IMR-90 (cell line): Measurements from ENCODE around the gene ZNG1C. TPM values are rescaled to one million over a fixed set of nuclear protein-coding genes. Genes with fewer than 3 reads are reported as not detected.
A peak's percentile ranks its signal among the peaks of the same experiment; 100 is the strongest.
"Not testable (repeated sequence)": the region's sequence is repeated elsewhere in the genome, so short reads cannot be mapped to it uniquely, and the experiment has no call there.

Experiments used
- ATAC-seq: fragments of 200-7000 bp; cut with Tn5 transposase; 2 replicates; pipeline ENCODE4 v1.9.1; 2020; ENCODE audit warnings: low read depth, mild to moderate bottlenecking, moderate library complexity
- BruUV-seq: library from RNA; stranded (reverse); fragments of 400-500 nt; replicated peaks from 2 replicates; lab custom pipeline; 2021; lab: Mats Ljungman, UMichigan
- CTCF ChIA-PET: fragments of 300-600 bp; formaldehyde crosslinking; extraction: SDS; loops from one replicate; lab custom pipeline; 2021; ENCODE audit warnings: antibody characterized with exemption; lab: Yijun Ruan, JAX
- POLR2A ChIA-PET: fragments of 300-600 bp; sonication (Branson Sonifier 250); formaldehyde crosslinking; loops from one replicate; lab custom pipeline; 2022; ENCODE audit warnings: antibody characterized with exemption; ENCODE audit not compliant: unreplicated experiment; lab: Charles Lee
- DNase-seq: peaks from one replicate; pipeline ENCODE4 v3.0.0; 2013
- H2AFZ ChIP-seq: replicated peaks from 2 replicates; pipeline ENCODE3; 2013; ENCODE audit warnings: low read length, mild to moderate bottlenecking; ENCODE audit not compliant: poor library complexity
- H2AK5ac ChIP-seq: 2 replicates; pipeline ENCODE4 v1.6.1; 2013; ENCODE audit warnings: low read depth, low read length, inconsistent platforms
- H2AK9ac ChIP-seq: replicated peaks from 2 replicates; pipeline ENCODE3; 2013; ENCODE audit warnings: mild to moderate bottlenecking, low read depth, low read length, moderate library complexity; ENCODE audit not compliant: poor library complexity
- H2BK120ac ChIP-seq: 2 replicates; pipeline ENCODE4 v1.6.1; 2013; ENCODE audit warnings: low read depth, low read length, inconsistent platforms
- H2BK15ac ChIP-seq: 3 replicates; pipeline ENCODE4 v1.6.1; 2013; ENCODE audit warnings: low read depth, low read length, inconsistent platforms
- H2BK20ac ChIP-seq: 2 replicates; pipeline ENCODE4 v1.6.1; 2013; ENCODE audit warnings: low read depth, mild to moderate bottlenecking, inconsistent platforms, low read length, moderate library complexity
- H2BK5ac ChIP-seq: 2 replicates; pipeline ENCODE4 v1.6.1; 2013; ENCODE audit warnings: mild to moderate bottlenecking, low read depth, low read length, inconsistent platforms; ENCODE audit not compliant: poor library complexity, severe bottlenecking
- H3K14ac ChIP-seq: replicated peaks from 2 replicates; pipeline ENCODE4 v1.6.1; 2013; ENCODE audit warnings: low read depth, low read length, inconsistent platforms
- H3K18ac ChIP-seq: 2 replicates; pipeline ENCODE4 v1.6.1; 2013; ENCODE audit warnings: low read depth, low read length, control low read depth
- H3K23ac ChIP-seq: 2 replicates; pipeline ENCODE4 v1.6.1; 2013; ENCODE audit warnings: low read depth, low read length, inconsistent platforms
- H3K27ac ChIP-seq: 2 replicates; pipeline ENCODE4 v1.5.1; 2013; ENCODE audit warnings: mild to moderate bottlenecking, control low read depth, low read length; ENCODE audit not compliant: insufficient read depth
- H3K27me3 ChIP-seq: 2 replicates; pipeline ENCODE4 v1.6.1; 2013; ENCODE audit warnings: low read length; ENCODE audit not compliant: control insufficient read depth, insufficient read depth
- H3K36me3 ChIP-seq: 2 replicates; pipeline ENCODE4 v1.6.1; 2013; ENCODE audit warnings: low read length, mixed read lengths; ENCODE audit not compliant: control insufficient read depth, insufficient read depth
- H3K4ac ChIP-seq: 2 replicates; pipeline ENCODE4 v1.6.1; 2013; ENCODE audit warnings: low read depth, low read length, inconsistent platforms
- H3K4me1 ChIP-seq: 2 replicates; pipeline ENCODE4 v1.6.1; 2013; ENCODE audit warnings: low read length, mixed read lengths; ENCODE audit not compliant: control insufficient read depth, insufficient read depth
- H3K4me2 ChIP-seq: 2 replicates; pipeline ENCODE4 v1.6.1; 2013; ENCODE audit warnings: low read depth, mild to moderate bottlenecking, control low read depth, low read length, moderate library complexity
- H3K4me3 ChIP-seq: 2 replicates; pipeline ENCODE4 v1.5.1; 2013; ENCODE audit warnings: low read depth, mild to moderate bottlenecking, control low read depth, low read length, moderate library complexity; ENCODE audit not compliant: insufficient read depth
- H3K56ac ChIP-seq: 2 replicates; pipeline ENCODE4 v1.6.1; 2013; ENCODE audit warnings: low read length, inconsistent platforms; ENCODE audit not compliant: insufficient read depth; ENCODE audit errors: extremely low read depth
- H3K79me1 ChIP-seq, 2 experiments: 2 replicates each; pipeline ENCODE4 v1.6.1; 2013; ENCODE audit warnings: low read length in 2 of 2, inconsistent platforms in 1 of 2, low read depth in 1 of 2
- H3K9ac ChIP-seq: 2 replicates; pipeline ENCODE4 v1.6.1; 2013; ENCODE audit warnings: low read depth, low read length, control low read depth
- H3K9me1 ChIP-seq: 2 replicates; pipeline ENCODE4 v1.6.1; 2013; ENCODE audit warnings: low read length, inconsistent platforms; ENCODE audit not compliant: insufficient read depth
- H3K9me3 ChIP-seq: 2 replicates; pipeline ENCODE4 v1.6.1; 2013; ENCODE audit warnings: low read length; ENCODE audit not compliant: control insufficient read depth, insufficient read depth
- H4K20me1 ChIP-seq: 2 replicates; pipeline ENCODE4 v1.6.1; 2013; ENCODE audit warnings: low read length, inconsistent platforms; ENCODE audit not compliant: insufficient read depth
- H4K5ac ChIP-seq: 2 replicates; pipeline ENCODE4 v1.6.1; 2013; ENCODE audit warnings: mild to moderate bottlenecking, low read depth, low read length, control low read depth
- H4K8ac ChIP-seq, 2 experiments: 2 replicates each; pipeline ENCODE4 v1.6.1; 2013; ENCODE audit warnings: low read depth in 2 of 2, low read length in 2 of 2, control low read depth in 1 of 2, inconsistent platforms in 1 of 2
- H4K91ac ChIP-seq: 2 replicates; pipeline ENCODE4 v1.6.1; 2013; ENCODE audit warnings: low read depth, low read length, inconsistent platforms; ENCODE audit not compliant: insufficient read depth
- WGBS, 2 experiments: methylation state at CpG; one replicate each; pipeline versions ENCODE4 v1.1.5 to v1.1.7; 2013; ENCODE audit warnings: missing lambda C conversion rate in 2 of 2; ENCODE audit not compliant: insufficient read length in 1 of 2; ENCODE audit errors: extremely low coverage in 2 of 2; 5-methylcytosine and 5-hydroxymethylcytosine counted together
- dilution Hi-C: fragments of 300-500 bp; cut with HindIII; formaldehyde crosslinking; loops from one replicate; pipeline ENCODE4 v1.14.3; 2018; ENCODE audit warnings: low sequenced_read_pairs; ENCODE audit not compliant: unreplicated experiment
- in situ Hi-C: fragments of 300-500 bp; cut with MboI; formaldehyde crosslinking; loops from 3 replicates; pipeline ENCODE4 v1.14.3; 2019; ENCODE audit warnings: low sequenced_read_pairs, inconsistent platforms, mixed read lengths
- intact Hi-C: fragments of 100-400 bp; cut with micrococcal nuclease; formaldehyde crosslinking; loops from 2 replicates; pipeline ENCODE4 v1.10.0; 2022
- polyA plus RNA-seq, 3 experiments: library from polyadenylated mRNA; depleted of rRNA; stranded (reverse); fragments of >200 nt; gene quantifications; 2 replicates each; pipeline ENCODE4 v1.2.3, GENCODE V29; 2012; ENCODE audit warnings: low replicate concordance in 1 of 3
- total RNA-seq: library from RNA; depleted of rRNA; stranded (reverse); fragments of >200 nt; gene quantifications from 2 replicates; pipeline ENCODE4 v1.2.3, GENCODE V29; 2012

Gene ZNG1C
- total and polyA plus RNA-seq, 2 of the 4 experiments (the other 2 are of a cell fraction): 3.4 to 19.0 TPM

GRCh38 chr9:68335935-68336334 lies 94.2 kb downstream of the ZNG1C start:
- H3K9me1 ChIP-seq, H3K27ac ChIP-seq, H3K4me2 ChIP-seq, H2BK15ac ChIP-seq, H3K23ac ChIP-seq, in situ Hi-C loops, dilution Hi-C loops, DNase-seq, intact Hi-C loops, H3K4me3 ChIP-seq, H2BK20ac ChIP-seq, H2AK5ac ChIP-seq, H4K5ac ChIP-seq, H3K36me3 ChIP-seq, CTCF ChIA-PET, H3K9me3 ChIP-seq, H2BK120ac ChIP-seq, H2AK9ac ChIP-seq, H3K56ac ChIP-seq, H2AFZ ChIP-seq, H3K4me1 ChIP-seq, H3K79me1 ChIP-seq, H3K18ac ChIP-seq, H3K9ac ChIP-seq, H4K91ac ChIP-seq, H2BK5ac ChIP-seq, H4K8ac ChIP-seq, ATAC-seq, H3K4ac ChIP-seq, H3K27me3 ChIP-seq, POLR2A ChIA-PET, H3K14ac ChIP-seq, BruUV-seq, H4K20me1 ChIP-seq: not testable (repeated sequence)
- WGBS, 2 experiments: no CpG with 5 or more reads among the region's 3 CpGs

- H4K20me1 ChIP-seq, H4K5ac ChIP-seq, H3K4me1 ChIP-seq, H3K14ac ChIP-seq, intact Hi-C loops, H3K27me3 ChIP-seq, H4K91ac ChIP-seq, BruUV-seq, H2BK20ac ChIP-seq, H3K9me3 ChIP-seq, H3K18ac ChIP-seq, H2AK5ac ChIP-seq, H3K9me1 ChIP-seq, CTCF ChIA-PET, H3K23ac ChIP-seq, H3K27ac ChIP-seq, H2BK15ac ChIP-seq, H3K79me1 ChIP-seq, H2AFZ ChIP-seq, H3K9ac ChIP-seq, H3K56ac ChIP-seq, H3K4ac ChIP-seq, H2AK9ac ChIP-seq, POLR2A ChIA-PET, DNase-seq, H3K4me2 ChIP-seq, dilution Hi-C loops, H3K4me3 ChIP-seq, H2BK120ac ChIP-seq, H4K8ac ChIP-seq, H2BK5ac ChIP-seq, in situ Hi-C loops, H3K36me3 ChIP-seq: not testable (repeated sequence)
- ATAC-seq: peak; percentile 70
- WGBS, 2 experiments: no CpG with 5 or more reads among the region's 10 CpGs
Observed at GRCh38 chr9:68336639-68337339, 95.0 kb downstream of the ZNG1C start.
